Thyroid gland (tissue), 4 donors: Measurements from ENCODE around the gene LMF2.

Source experiments
- POLR2A ChIP-seq, 2 donors: fragments of 450-650 bp; IDR thresholded peaks; one replicate each; pipeline ENCODE4 v1.6.1; 2017; ENCODE audit warnings: antibody characterized with exemption in 2 of 2, mild to moderate bottlenecking in 2 of 2, moderate library complexity in 1 of 2
- TF ChIP-seq, protein P1 (sequence below), 6 experiments: fragments of 200-600 bp in 3 of 6; fragments of 450-650 bp in 3 of 6; sonication (generic) in 3 of 6; IDR thresholded peaks; one replicate each; pipeline ENCODE4 v1.5.1; 2016 to 2019; ENCODE audit warnings: antibody characterized with exemption in 6 of 6, mild to moderate bottlenecking in 2 of 6, inconsistent platforms in 1 of 6, moderate library complexity in 1 of 6

DNA sequence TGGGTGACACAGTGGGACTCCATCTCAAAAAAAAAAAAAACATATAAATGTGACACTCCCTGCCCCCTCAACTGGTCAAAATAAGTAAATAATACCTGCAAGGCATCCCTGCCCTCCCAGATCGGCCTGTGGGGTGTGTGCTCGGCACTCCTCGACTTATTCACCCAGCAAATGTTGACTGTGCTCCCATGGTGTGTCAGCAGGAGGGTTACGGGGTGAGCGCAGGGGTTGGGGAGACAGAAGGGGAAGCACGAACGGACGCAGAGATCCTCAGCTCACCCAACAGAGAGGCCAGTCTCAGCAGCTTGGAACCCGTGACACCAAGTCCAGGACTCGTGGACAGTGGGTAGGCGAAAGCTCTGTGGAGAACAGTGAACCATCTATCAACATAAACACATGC is 27.8 kb downstream of the LMF2 start:
- peak in 1 of 2 donors; percentile 28 for TF ChIP-seq POLR2A (IDR thresholded peaks at IDR 0.05)
- TF ChIP-seq, protein P1, sequence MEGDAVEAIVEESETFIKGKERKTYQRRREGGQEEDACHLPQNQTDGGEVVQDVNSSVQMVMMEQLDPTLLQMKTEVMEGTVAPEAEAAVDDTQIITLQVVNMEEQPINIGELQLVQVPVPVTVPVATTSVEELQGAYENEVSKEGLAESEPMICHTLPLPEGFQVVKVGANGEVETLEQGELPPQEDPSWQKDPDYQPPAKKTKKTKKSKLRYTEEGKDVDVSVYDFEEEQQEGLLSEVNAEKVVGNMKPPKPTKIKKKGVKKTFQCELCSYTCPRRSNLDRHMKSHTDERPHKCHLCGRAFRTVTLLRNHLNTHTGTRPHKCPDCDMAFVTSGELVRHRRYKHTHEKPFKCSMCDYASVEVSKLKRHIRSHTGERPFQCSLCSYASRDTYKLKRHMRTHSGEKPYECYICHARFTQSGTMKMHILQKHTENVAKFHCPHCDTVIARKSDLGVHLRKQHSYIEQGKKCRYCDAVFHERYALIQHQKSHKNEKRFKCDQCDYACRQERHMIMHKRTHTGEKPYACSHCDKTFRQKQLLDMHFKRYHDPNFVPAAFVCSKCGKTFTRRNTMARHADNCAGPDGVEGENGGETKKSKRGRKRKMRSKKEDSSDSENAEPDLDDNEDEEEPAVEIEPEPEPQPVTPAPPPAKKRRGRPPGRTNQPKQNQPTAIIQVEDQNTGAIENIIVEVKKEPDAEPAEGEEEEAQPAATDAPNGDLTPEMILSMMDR (IDR thresholded peaks at IDR 0.05), result no peak
